GM12873 (cell line): ENCODE results near the gene STOM.

Experiments
- TF ChIP-seq, protein P1 (sequence below): IDR thresholded peaks from 2 replicates; pipeline ENCODE4 v1.5.1; 2012; ENCODE audit warnings: low read depth, mild to moderate bottlenecking, moderate library complexity, low read length, control low read depth; ENCODE audit not compliant: insufficient read depth; ENCODE audit errors: missing control alignments

Gene STOM

DNA sequence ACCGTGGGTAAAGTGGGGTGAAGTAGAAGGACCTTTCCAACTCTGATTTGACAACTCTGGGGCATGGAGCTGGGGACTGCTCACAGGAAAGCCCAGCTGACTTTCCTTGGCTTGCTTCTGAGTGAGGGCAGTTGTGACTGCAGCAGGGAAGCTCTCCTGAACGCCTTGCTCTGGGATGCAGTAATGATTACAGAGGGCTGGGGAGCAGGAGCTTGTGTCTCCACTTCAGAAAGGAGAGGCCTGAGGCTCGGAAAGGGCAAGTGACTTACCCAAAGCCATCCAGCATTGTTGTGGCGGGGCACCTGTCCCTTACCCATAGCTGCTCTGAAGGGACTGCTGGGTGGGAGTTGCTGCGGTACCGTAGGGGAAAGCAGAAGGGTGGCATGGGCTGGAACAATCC is 60.9 kb downstream of the STOM start:
- TF ChIP-seq, protein P1, sequence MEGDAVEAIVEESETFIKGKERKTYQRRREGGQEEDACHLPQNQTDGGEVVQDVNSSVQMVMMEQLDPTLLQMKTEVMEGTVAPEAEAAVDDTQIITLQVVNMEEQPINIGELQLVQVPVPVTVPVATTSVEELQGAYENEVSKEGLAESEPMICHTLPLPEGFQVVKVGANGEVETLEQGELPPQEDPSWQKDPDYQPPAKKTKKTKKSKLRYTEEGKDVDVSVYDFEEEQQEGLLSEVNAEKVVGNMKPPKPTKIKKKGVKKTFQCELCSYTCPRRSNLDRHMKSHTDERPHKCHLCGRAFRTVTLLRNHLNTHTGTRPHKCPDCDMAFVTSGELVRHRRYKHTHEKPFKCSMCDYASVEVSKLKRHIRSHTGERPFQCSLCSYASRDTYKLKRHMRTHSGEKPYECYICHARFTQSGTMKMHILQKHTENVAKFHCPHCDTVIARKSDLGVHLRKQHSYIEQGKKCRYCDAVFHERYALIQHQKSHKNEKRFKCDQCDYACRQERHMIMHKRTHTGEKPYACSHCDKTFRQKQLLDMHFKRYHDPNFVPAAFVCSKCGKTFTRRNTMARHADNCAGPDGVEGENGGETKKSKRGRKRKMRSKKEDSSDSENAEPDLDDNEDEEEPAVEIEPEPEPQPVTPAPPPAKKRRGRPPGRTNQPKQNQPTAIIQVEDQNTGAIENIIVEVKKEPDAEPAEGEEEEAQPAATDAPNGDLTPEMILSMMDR, result no peak

DNA sequence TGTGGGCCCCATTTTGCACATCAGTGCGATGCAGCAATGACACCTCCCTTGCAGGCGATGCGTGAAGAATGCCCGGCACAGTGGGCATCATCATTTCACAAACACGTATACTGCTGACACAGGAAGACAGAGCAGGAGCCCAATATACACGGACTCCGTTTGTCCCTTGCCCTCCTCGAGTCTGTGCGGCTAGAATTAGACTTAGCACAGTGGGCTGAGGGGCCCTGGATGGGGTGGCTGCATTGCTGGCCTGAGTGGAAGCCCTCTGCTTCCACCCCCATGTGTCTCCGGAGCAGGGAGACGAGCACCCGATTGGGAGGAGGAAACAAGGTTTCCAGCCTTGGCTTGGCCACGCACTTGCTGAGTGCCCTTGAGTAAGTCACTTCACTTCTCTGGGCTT is 61.3 kb downstream of the STOM start:
- TF ChIP-seq, protein P1, result no peak

DNA sequence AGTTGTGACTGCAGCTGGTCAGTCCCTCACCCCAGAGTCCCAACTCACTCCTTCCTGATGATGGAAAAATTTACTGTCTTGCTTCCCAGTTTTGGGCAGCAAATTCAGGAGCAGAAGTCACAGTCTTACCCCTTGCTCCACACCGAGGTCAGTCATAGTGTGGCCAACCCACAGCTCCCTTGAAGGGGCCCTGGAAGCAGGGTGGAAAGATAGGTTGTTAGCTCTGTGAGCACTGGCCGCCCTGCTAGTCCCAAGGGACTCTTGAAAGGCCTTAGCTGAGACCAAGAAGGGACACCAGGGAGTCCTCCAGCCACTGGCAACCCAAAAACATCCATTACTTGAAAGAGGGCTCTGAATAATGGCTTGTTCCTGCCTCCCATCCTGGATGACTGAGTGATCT is 62.1 kb downstream of the STOM start:
- TF ChIP-seq, protein P1, result no peak

DNA sequence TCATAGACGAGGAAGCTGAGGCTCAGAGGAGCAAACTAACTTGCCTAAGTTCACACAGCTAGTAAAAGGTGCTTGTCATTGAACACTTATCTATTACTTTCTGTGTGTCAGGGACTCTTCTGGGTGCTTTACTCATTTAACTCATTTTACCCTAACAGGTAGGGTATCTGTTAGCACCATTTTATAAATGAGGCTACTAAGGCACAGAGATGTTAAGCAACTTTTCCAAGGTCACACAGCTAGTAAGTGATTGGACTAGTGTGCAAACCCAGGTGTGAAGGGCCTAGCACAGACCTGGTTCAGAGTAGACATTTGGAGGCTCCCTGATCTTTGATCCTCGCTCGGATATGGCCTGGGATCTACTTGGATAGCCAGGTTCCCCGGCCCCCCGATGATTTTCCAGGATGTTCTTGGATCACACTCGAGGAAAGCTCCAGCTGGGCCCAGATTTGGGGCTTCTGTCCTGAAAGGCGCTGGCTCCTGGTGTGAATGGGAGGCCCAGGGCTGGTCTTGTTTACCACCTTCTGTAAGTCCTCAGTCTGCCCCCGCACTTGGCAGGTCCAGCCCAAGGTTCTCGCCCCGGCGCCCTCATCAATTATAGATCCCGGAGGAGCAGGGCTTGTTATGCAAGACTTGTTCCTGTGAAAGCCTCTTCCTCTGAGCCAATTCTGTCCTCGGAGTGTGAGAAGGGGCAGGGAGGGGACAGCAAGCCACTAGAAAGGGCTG is 64.6 kb downstream of the STOM start:
- TF ChIP-seq, protein P1, result no peak

DNA sequence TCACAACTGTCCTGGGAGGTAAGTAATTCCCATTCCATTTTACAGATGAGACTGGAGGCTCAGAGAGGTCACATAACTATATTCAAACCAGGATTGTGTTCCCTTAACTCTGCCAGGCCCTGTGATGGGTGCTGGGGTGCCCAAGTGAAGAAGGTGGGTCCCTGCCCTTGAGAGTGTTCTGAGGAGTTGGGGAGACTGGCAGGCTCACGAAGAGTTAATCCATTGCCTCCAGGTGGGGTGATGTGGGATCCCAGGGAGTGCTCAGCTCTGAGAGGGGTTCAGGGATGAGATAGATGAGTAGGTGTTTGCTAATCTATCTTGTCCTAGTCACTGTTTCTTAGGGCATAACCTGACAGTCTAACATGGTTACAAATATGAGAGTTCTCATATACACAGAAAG is 65.3 kb downstream of the STOM start:
- TF ChIP-seq, protein P1, result no peak

DNA sequence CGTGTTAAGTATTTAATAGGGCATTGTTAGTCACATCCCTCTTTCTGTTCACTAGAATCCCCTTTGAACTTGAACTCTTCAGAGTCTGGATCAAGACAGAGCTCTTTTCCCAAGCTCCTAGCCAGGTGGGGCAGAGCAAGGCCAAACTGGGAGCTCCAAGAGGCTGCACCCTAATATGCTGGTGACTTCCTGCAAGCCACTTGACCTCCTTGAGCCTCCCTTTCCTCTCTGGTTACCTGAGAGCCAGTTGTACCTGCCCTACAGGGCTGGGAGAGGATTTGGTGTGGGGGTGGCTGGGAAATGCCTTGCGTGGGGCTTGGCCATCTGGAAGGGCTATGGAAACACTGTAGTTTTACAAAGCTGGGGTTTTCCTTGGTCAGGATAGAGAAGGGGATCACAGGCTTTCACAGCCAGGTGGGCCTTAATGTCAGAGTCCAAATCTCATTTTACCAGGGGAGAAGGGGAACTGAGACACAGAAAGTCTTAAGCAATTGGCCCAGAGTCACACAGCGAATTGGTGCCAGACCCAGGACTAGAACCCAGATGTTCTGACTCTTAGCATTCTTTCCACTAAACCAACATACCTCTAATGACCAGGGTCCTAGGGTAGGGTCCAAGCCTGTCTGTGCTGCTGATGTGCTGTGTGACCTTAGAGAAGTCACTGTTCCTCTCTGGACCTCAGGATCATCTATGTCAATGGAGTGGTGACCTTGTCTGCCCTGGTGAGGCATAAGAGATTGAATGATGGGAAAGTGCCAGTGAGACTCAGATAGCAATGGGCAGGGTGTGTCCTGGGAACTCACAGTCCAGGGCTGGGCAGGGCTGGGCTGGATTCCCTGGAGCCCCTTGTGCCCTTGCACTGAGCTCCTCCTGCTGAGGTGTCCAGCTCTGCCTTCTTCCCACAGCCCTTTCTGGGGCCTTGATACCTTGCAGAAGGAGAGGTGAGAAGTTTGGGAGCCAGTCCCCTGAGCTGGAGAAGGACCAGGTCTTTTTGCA is 66.3 kb downstream of the STOM start:
- TF ChIP-seq, protein P1, result no peak

DNA sequence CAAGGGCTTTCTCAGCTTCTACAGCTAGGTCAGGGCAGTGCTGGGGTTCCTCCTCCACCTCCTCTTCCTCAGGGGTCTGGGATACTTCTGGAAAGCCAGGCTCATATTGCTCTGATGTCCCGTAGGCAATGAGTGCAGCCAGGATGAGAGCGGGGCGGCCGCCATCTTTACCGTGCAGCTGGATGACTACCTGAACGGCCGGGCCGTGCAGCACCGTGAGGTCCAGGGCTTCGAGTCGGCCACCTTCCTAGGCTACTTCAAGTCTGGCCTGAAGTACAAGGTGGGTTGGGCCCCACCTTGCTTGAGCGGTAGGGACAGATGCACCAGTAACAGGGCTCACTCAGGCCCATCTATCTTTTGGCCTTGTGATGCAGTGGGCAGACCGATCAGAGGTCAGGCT is 67.3 kb downstream of the STOM start:
- TF ChIP-seq, protein P1, result no peak
